ENCODE results near the gene KCNMA1. TPM values are rescaled to one million over a fixed set of nuclear protein-coding genes. Genes with fewer than 3 reads are reported as not detected.
A peak's percentile ranks its signal among the peaks of the same experiment; 100 is the strongest.
"Not testable (repeated sequence)": the region's sequence is repeated elsewhere in the genome, so short reads cannot be mapped to it uniquely, and the experiment has no call there.

Gene KCNMA1
- total RNA-seq, 1 donor from 2014 or later: 87.6 TPM

DNA sequence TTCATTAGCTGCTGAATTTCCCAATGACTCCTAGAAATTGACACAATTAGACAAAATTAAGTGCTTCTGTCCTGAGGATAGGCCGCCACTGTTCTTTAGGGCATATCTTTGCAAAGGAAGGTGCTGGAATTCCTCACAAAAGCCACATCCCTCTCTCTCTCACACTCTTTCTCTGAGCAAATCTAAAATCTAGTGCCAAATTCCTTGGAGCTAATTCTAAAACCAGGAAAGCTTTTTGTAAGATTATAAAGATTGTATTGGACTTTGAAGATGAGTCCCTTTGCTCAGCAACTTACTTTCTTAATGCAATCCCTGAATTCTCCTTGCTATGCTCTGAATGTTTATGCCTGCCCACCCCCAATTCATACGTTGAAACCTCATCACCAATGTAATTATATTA, 288.9 kb downstream of the KCNMA1 start:
- Mint-ChIP-seq H3K4me1 (ENCODE audit: low read depth) (peaks cover 52% of the 10 kb centered on the region), H3K4me3 (ENCODE audit: unreplicated experiment) (no peak overlapping the region), H3K9me3 (ENCODE audit: low read depth) (no peaks in the 10 kb centered on the region), H3K36me3 (ENCODE audit: low read depth) (peaks cover 2% of the 10 kb centered on the region), H3K27me3 (ENCODE audit: low read depth) (no peaks in the 10 kb centered on the region), H3K27ac (ENCODE audit: unreplicated experiment) (peak overlapping the region; percentile 36)
- TF ChIP-seq, protein P1, sequence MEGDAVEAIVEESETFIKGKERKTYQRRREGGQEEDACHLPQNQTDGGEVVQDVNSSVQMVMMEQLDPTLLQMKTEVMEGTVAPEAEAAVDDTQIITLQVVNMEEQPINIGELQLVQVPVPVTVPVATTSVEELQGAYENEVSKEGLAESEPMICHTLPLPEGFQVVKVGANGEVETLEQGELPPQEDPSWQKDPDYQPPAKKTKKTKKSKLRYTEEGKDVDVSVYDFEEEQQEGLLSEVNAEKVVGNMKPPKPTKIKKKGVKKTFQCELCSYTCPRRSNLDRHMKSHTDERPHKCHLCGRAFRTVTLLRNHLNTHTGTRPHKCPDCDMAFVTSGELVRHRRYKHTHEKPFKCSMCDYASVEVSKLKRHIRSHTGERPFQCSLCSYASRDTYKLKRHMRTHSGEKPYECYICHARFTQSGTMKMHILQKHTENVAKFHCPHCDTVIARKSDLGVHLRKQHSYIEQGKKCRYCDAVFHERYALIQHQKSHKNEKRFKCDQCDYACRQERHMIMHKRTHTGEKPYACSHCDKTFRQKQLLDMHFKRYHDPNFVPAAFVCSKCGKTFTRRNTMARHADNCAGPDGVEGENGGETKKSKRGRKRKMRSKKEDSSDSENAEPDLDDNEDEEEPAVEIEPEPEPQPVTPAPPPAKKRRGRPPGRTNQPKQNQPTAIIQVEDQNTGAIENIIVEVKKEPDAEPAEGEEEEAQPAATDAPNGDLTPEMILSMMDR (IDR thresholded peaks at IDR 0.05): no peak
- DNase-seq (ENCODE audit: low spot score): no peak

DNA sequence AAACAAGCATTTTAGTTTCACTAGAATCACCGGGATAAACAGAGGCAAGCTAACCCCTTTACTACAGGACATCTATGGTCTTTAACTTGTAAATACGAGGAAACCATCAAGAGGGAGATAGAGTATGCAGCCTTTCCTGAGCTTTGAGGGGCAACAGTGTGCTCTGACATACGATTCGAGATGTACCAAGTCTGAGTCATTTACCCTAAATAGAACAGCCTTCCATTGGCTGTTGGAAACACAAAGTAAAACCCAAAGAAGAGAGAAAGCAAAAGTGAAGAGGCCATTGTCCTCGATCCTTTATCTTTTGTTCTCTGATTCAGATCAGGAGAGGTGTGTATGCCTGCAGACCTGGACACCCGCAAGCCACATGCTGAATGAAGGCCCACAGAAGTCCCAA, 289.5 kb downstream of the KCNMA1 start:
- no peaks in the 10 kb centered on the region for H3K9me3 Mint-ChIP-seq (ENCODE audit: low read depth)
- peaks cover 2% of the 10 kb centered on the region for H3K36me3 Mint-ChIP-seq (ENCODE audit: low read depth)
- DNase-seq (ENCODE audit: low spot score): no peak
- H3K27ac Mint-ChIP-seq (ENCODE audit: unreplicated experiment): no peak overlapping the region
- peaks cover 52% of the 10 kb centered on the region for H3K4me1 Mint-ChIP-seq (ENCODE audit: low read depth)
- no peaks in the 10 kb centered on the region for H3K27me3 Mint-ChIP-seq (ENCODE audit: low read depth)
- no peak overlapping the region for H3K4me3 Mint-ChIP-seq (ENCODE audit: unreplicated experiment)
- TF ChIP-seq, protein P1 (IDR thresholded peaks at IDR 0.05): no peak

DNA sequence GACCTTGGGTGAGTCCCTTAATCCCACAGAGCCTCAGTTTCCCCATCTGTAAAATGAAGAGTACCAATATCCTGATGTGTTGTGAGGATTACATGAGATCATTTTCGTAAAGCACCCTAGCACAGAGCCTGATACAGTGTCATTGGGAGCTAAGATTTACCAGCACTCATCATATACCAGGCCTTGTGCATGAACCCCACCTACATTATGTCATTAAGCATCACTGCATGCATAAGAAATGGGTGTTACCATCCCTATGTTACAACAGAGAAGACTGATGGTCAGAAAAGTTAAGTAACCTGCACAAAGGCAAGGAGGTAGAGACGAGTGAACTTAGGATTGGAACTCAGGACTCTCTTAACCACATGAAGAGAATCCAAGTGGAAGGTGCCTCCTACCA, 290.6 kb downstream of the KCNMA1 start:
- DNase-seq (ENCODE audit: low spot score): no peak
- Mint-ChIP-seq H3K4me1 (ENCODE audit: low read depth) (peaks cover 44% of the 10 kb centered on the region), H3K9me3 (ENCODE audit: low read depth) (no peaks in the 10 kb centered on the region), H3K4me3 (ENCODE audit: unreplicated experiment) (no peak overlapping the region), H3K27ac (ENCODE audit: unreplicated experiment) (no peak overlapping the region), H3K36me3 (ENCODE audit: low read depth) (peaks cover 2% of the 10 kb centered on the region), H3K27me3 (ENCODE audit: low read depth) (no peaks in the 10 kb centered on the region)
- TF ChIP-seq, protein P1 (IDR thresholded peaks at IDR 0.05): no peak

DNA sequence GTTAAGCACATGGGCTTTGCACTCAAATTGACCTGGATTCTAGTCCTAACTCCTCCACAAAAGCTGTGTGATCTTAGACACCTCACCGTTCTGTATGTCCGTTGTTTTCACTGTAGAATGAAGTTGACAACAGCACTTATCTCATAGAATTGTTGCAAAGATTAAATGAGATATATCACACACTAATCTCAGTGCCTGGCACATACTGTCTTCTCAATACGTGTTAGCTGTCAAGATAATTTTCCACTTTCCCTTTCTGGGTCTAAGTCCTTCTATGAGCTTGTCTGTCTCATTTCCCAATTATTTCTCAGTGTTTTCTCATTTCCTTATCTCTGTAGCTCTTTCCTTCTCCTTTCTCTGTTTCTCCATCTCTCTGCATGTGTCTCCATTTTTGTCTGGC, 296.6 kb downstream of the KCNMA1 start:
- TF ChIP-seq, protein P1 (IDR thresholded peaks at IDR 0.05): no peak
- Mint-ChIP-seq H3K27me3 (ENCODE audit: low read depth) (no peaks in the 10 kb centered on the region), H3K36me3 (ENCODE audit: low read depth) (peaks cover 8% of the 10 kb centered on the region), H3K9me3 (ENCODE audit: low read depth) (peaks cover 9% of the 10 kb centered on the region), H3K27ac (ENCODE audit: unreplicated experiment) (no peak overlapping the region), H3K4me3 (ENCODE audit: unreplicated experiment) (no peak overlapping the region), H3K4me1 (ENCODE audit: low read depth) (peaks cover 9% of the 10 kb centered on the region)
- DNase-seq (ENCODE audit: low spot score): no peak

DNA sequence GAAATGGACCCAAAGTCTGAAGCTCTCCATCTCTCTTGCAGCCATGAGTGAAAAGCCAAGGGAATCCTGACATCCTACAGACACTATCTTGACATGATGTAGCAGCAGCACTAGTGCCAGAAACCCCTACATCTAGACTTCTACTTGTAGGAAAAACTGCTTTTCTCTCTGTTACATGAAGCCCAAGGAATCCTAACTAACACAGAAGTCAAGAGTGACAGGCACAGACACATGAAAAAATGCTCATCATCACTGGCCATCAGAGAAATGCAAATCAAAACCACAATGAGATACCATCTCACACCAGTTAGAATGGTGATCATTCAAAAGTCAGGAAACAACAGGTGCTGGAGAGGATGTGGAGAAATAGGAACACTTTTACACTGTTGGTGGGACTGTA, 297.7 kb downstream of the KCNMA1 start:
- H3K36me3 Mint-ChIP-seq (ENCODE audit: low read depth); H3K9me3 Mint-ChIP-seq (ENCODE audit: low read depth); H3K4me3 Mint-ChIP-seq (ENCODE audit: unreplicated experiment); H3K27ac Mint-ChIP-seq (ENCODE audit: unreplicated experiment); H3K27me3 Mint-ChIP-seq (ENCODE audit: low read depth); DNase-seq (ENCODE audit: low spot score): not testable (repeated sequence)
- H3K4me1 Mint-ChIP-seq (ENCODE audit: low read depth): peaks cover 10% of the 10 kb centered on the region

DNA sequence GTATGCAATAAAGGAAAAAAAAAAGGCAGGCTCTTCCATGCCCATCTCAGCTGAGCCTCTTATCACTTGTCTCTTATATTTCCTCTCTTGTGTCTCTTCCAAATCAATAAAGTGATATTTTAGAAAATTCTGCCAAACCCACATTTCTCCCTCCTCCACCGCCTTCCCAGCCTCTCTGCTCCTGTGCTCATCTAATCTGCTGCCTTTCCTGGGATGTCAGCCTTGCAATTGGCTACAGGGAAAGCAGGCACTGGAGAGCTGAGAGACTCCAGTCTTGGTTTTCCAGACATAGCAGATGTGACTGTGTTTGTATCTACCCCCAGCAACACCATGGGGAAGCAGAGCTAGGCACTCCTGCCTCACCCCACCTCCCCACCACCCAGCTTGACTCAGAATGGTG, 298.4 kb downstream of the KCNMA1 start:
- no peak for DNase-seq (ENCODE audit: low spot score)
- Mint-ChIP-seq H3K27ac (ENCODE audit: unreplicated experiment) (no peak overlapping the region), H3K9me3 (ENCODE audit: low read depth) (peaks cover 9% of the 10 kb centered on the region), H3K4me3 (ENCODE audit: unreplicated experiment) (no peak overlapping the region), H3K36me3 (ENCODE audit: low read depth) (peaks cover 6% of the 10 kb centered on the region), H3K4me1 (ENCODE audit: low read depth) (peaks cover 7% of the 10 kb centered on the region), H3K27me3 (ENCODE audit: low read depth) (no peaks in the 10 kb centered on the region)
- TF ChIP-seq, protein P1 (IDR thresholded peaks at IDR 0.05): no peak

Data from chondrocyte (in vitro differentiated cells).